Ovary (tissue), 9 donors: ENCODE measurements around the gene PIP5K1B. TPM values are rescaled to one million over a fixed set of nuclear protein-coding genes. Genes with fewer than 3 reads are reported as not detected.

ENCODE experiments used
- DNase-seq, 5 donors: peaks; one replicate each; pipeline ENCODE4 v3.0.0-alpha.2; 2019 to 2020
- H3K27ac ChIP-seq, 2 donors: fragments of 200-600 bp; one replicate each; pipeline versions ENCODE4 v1.5.1 to v1.8.0; 2019 to 2022
- H3K27me3 ChIP-seq: fragments of 200-600 bp; one replicate; pipeline ENCODE4 v1.8.0; 2022
- H3K36me3 ChIP-seq: fragments of 200-600 bp; sonication (generic); one replicate; pipeline ENCODE4 v1.5.1; 2019
- H3K4me1 ChIP-seq: one replicate; pipeline ENCODE4 v1.8.1; 2013; ENCODE audit warnings: mild to moderate bottlenecking, moderate library complexity; ENCODE audit not compliant: insufficient read depth
- H3K4me3 ChIP-seq: fragments of 200-600 bp; sonication (generic); one replicate; pipeline ENCODE4 v1.5.1; 2017
- H3K9me3 ChIP-seq, 2 donors: fragments of 200-600 bp in 1 of 2; sonication (generic) in 1 of 2; one replicate each; pipeline versions ENCODE4 v1.5.1 to v1.8.1; 2013 to 2019; ENCODE audit warnings: mild to moderate bottlenecking in 1 of 2, moderate library complexity in 1 of 2
- EP300 ChIP-seq: sonication (generic); formaldehyde crosslinking; IDR thresholded peaks from one replicate; pipeline ENCODE4 v1.6.1; 2017; ENCODE audit warnings: antibody characterized with exemption
- POLR2A ChIP-seq: fragments of 450-650 bp; IDR thresholded peaks from one replicate; pipeline ENCODE4 v1.6.1; 2017; ENCODE audit warnings: antibody characterized with exemption, mild to moderate bottlenecking, moderate library complexity
- WGBS, 3 donors: extraction: QIAGEN DNeasy Blood & Tissue Kit in 1 of 3; methylation state at CpG; one replicate each; pipeline versions ENCODE4 v1.1.5 to v1.1.7; 2013 to 2017; 5-methylcytosine and 5-hydroxymethylcytosine counted together
- intact Hi-C, 4 donors: fragments of 100-400 bp; cut with DNase I; formaldehyde crosslinking; loops; one replicate each; pipeline versions ENCODE4 v1.11.0 to v1.15.1; 2022 to 2023
- polyA plus RNA-seq, 2 donors: library from polyadenylated mRNA; stranded (reverse); fragments of 200-250 nt in 1 of 2; fragments of 350-450 nt in 1 of 2; fragmentation: Illumina TruSeq in 1 of 2; extraction: RNeasy Lipid Tissue Mini Kit (QIAGEN cat#74804) in 1 of 2; gene quantifications; one replicate each; pipeline ENCODE4 v1.2.3, GENCODE V29; 2013 to 2014
- total RNA-seq, 7 donors: library from RNA; depleted of rRNA in 2 of 7; stranded (reverse); fragments of >200 nt in 2 of 7; fragmentation: NEBNext Ultra II Directional in 3 of 7; extraction: Animal tissue kit (Norgen Biotek cat#: 25700) in 3 of 7; gene quantifications; one replicate each; pipeline versions ENCODE4 v1.1.0 to v1.2.4, GENCODE V29; 2016 to 2023
- TF ChIP-seq, protein P1 (sequence below), 3 donors: fragments of 450-650 bp in 2 of 3; fragments of 200-600 bp in 1 of 3; IDR thresholded peaks; one replicate each; pipeline versions ENCODE4 v1.5.1 to v1.8.0; 2016 to 2022; ENCODE audit warnings: antibody characterized with exemption in 3 of 3, mild to moderate bottlenecking in 1 of 3
- donor health status: DM: no; HTN: no; CAD: no; lungs with moderate emphysema.
- donor health status: DM: no; HTN: no; CAD: no.
- donor health status: Bipolar disorder and iron deficiency.
- donor health status: DM: yes; HTN: yes; CAD: no.
- donor health status: DM: no; HTN: no; CAD: no.
- donor health status: DM: yes; HTN: yes; CAD: no.

The PIP5K1B gene
- total and polyA plus RNA-seq, 9 donors, result 0.36 to 3.4 (median 1.0) TPM

DNA sequence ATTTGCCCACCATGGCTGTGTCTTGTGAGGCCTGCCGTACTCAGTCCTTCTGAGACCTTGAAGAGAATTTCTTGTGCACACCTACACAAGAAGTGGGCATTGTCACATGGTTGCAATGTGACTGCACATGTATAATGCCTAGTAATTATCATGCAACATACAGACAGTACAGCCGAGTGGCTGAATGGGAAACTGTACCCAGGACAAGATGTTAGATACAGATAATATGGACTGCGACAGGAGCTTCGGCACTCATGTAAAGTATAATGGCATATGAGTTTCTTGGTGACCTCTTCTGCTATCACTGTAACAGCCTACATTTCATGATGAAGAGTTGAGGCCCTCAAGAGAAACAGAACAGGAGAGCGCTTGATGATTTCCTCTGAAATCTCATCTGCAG lies 313.7 kb downstream of the PIP5K1B start:
- no peaks in the 10 kb centered on the region for H3K36me3 ChIP-seq
- H3K27ac ChIP-seq, result no peak overlapping the region
- no peaks in the 10 kb centered on the region for H3K9me3 ChIP-seq
- DNase-seq, result no peak
- WGBS, 3 donors, result 76 to 78% (median 78%) methylated on average over 5 of the region's 5 CpGs
- intact Hi-C loops, result no loop called here
- H3K4me3 ChIP-seq, result no peak overlapping the region
- H3K27me3 ChIP-seq, result no peaks in the 10 kb centered on the region
- no peaks in the 10 kb centered on the region for H3K4me1 ChIP-seq
- TF ChIP-seq POLR2A, result no peak
- no peak for TF ChIP-seq EP300
- TF ChIP-seq, protein P1, sequence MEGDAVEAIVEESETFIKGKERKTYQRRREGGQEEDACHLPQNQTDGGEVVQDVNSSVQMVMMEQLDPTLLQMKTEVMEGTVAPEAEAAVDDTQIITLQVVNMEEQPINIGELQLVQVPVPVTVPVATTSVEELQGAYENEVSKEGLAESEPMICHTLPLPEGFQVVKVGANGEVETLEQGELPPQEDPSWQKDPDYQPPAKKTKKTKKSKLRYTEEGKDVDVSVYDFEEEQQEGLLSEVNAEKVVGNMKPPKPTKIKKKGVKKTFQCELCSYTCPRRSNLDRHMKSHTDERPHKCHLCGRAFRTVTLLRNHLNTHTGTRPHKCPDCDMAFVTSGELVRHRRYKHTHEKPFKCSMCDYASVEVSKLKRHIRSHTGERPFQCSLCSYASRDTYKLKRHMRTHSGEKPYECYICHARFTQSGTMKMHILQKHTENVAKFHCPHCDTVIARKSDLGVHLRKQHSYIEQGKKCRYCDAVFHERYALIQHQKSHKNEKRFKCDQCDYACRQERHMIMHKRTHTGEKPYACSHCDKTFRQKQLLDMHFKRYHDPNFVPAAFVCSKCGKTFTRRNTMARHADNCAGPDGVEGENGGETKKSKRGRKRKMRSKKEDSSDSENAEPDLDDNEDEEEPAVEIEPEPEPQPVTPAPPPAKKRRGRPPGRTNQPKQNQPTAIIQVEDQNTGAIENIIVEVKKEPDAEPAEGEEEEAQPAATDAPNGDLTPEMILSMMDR (IDR thresholded peaks at IDR 0.05), result no peak

DNA sequence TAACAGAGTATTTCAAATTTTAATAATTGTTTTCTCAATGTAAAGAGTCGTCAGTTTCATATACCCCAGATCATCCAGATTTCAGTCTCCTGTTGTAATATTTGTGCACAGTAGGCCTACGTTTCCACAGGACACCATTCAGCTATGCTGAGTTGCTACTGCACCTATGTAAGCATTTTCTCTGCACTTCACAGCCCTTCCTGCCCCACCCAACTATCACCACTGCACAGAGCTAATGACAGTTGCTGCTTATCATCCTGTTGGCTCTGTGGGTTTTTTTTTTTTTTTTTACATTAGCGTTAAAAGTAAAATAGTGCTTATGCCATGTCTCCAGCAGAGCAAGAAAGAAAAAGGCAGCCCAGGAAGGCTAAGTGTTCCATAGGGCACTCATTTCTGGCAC lies 314.8 kb downstream of the PIP5K1B start:
- DNase-seq, result no peak
- Histone ChIP-seq H3K4me1 (no peaks in the 10 kb centered on the region), H3K27me3 (no peaks in the 10 kb centered on the region), H3K36me3 (no peaks in the 10 kb centered on the region), H3K4me3 (no peak overlapping the region), H3K9me3 (no peaks in the 10 kb centered on the region), H3K27ac (no peak overlapping the region)
- TF ChIP-seq EP300 (no peak), POLR2A (no peak)
- TF ChIP-seq, protein P1 (IDR thresholded peaks at IDR 0.05), result no peak
- intact Hi-C loops, result loop anchor here in 1 of 4 donors (10.0 kb wide), 1 partner anchor 435 kb away; no protein-coding TSS in a partner anchor
- WGBS, 3 donors, result 57 to 63% (median 61%) methylated on average over 3 of the region's 3 CpGs

DNA sequence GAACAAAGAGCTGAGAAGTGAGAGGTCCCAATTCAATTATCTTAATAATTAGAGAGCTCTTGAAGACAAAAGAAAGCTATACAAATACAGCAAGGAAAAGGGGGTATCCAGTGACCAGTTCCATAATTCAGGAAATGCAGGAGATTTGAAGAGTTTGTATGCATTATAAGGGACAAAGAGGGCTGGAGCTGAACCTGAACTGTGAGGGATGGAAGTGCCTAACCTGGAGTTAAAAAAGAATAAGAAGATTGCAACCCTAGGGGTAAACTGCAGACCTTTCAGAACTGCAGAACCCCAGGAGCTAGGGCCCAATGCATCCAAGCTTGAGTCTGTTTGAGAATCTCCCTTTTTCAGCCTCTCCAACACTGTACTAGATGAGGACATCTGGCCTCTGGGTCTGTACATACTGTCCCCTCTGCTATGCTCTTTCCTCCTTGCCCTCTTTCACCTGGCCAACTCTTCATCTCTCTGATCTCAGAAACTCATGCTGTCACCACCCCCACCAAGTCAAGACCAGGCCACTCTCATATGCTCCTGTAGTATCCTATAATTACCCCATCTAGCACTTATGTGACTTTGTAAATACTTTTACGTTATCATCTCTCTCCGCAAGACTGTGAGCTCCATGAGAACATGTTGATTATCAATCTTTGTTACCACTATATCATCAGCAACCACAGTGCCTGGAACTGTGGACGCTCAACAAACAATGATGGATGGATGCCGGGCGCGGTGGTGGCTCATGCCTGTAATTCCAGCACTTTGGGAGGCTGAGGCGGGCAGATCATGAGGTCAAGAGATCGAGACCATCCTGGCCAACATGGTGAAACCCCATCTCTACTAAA lies 315.5 kb downstream of the PIP5K1B start:
- Histone ChIP-seq H3K27ac (no peak overlapping the region), H3K36me3 (no peaks in the 10 kb centered on the region), H3K9me3 (no peaks in the 10 kb centered on the region), H3K4me3 (no peak overlapping the region), H3K27me3 (no peaks in the 10 kb centered on the region), H3K4me1 (no peaks in the 10 kb centered on the region)
- no peak for TF ChIP-seq EP300
- TF ChIP-seq, protein P1 (IDR thresholded peaks at IDR 0.05), result no peak
- TF ChIP-seq POLR2A, result no peak
- no peak for DNase-seq
- WGBS, 3 donors, result 96 to 99% (median 97%) methylated on average over 8 of the region's 8 CpGs
- intact Hi-C loops, result loop anchor here in 1 of 4 donors (10.0 kb wide), 1 partner anchor 436 kb away; no protein-coding TSS in a partner anchor

DNA sequence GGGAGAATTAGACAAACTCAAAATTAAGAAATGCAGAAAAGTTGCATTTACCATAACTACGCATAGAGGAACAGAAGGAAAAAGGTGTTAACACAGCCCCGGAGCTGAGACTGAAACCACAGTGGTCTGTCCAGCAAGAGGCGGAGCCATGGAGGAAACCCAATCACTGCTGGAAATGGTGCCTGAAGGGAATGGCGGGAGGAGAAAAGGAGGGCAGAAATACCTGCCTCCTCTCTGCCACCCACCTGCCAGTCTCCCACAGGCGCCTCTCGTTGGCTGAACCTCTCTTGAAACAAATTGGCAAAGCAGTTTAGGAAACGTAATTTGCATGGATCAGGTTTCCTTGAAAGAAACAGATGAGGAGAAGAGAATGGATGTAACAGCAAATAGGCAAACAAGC lies 318.6 kb downstream of the PIP5K1B start:
- H3K4me3 ChIP-seq, result no peak overlapping the region
- H3K36me3 ChIP-seq, result no peaks in the 10 kb centered on the region
- no peaks in the 10 kb centered on the region for H3K9me3 ChIP-seq
- TF ChIP-seq EP300 (no peak), POLR2A (no peak)
- TF ChIP-seq, protein P1 (IDR thresholded peaks at IDR 0.05), result no peak
- WGBS, 3 donors, result 38 to 53% (median 46%) methylated on average over 7 of the region's 7 CpGs
- no peak overlapping the region for H3K27ac ChIP-seq
- H3K27me3 ChIP-seq, result no peaks in the 10 kb centered on the region
- H3K4me1 ChIP-seq, result no peaks in the 10 kb centered on the region
- no peak for DNase-seq
- intact Hi-C loops, result loop anchor here in 2 of 4 donors (2.0 to 10.0 kb wide), 2 partner anchors 21 to 439 kb away; no protein-coding TSS in a partner anchor
